CD1c-positive myeloid dendritic cell (primary cell): Measurements from ENCODE around the gene ARHGAP6.

Source experiments
- DNase-seq: peaks from one replicate; pipeline ENCODE4 v3.0.0-alpha.2; 2016; ENCODE audit errors: extremely low spot score

Gene ARHGAP6

GRCh38 chrX:11461201-11462001 is 204.3 kb downstream of the ARHGAP6 start:
- DNase-seq: no peak

- DNase-seq: no peak
Observed at GRCh38 chrX:11460347-11460746, 205.4 kb downstream of the ARHGAP6 start.

GRCh38 chrX:11458170-11458569 is 207.6 kb downstream of the ARHGAP6 start:
- DNase-seq: no peak

GRCh38 chrX:11451151-11451550 is 214.6 kb downstream of the ARHGAP6 start:
- no peak for DNase-seq

- no peak for DNase-seq
Observed at GRCh38 chrX:11450354-11450753, 215.4 kb downstream of the ARHGAP6 start.

- no peak for DNase-seq
Observed at GRCh38 chrX:11449613-11450012, 216.1 kb downstream of the ARHGAP6 start.

- no peak for DNase-seq
Observed at GRCh38 chrX:11447418-11447817, 218.3 kb downstream of the ARHGAP6 start.

GRCh38 chrX:11446949-11447348 is 218.8 kb downstream of the ARHGAP6 start:
- no peak for DNase-seq

GRCh38 chrX:11446336-11446735 is 219.4 kb downstream of the ARHGAP6 start:
- DNase-seq: no peak

GRCh38 chrX:11445540-11445939 is 220.2 kb downstream of the ARHGAP6 start:
- DNase-seq: peak; percentile 11

- no peak for DNase-seq
Observed at GRCh38 chrX:11444052-11444451, 221.7 kb downstream of the ARHGAP6 start.

- DNase-seq: no peak
Observed at GRCh38 chrX:11439846-11440245, 225.9 kb downstream of the ARHGAP6 start.

- no peak for DNase-seq
Observed at GRCh38 chrX:11438767-11439166, 227.0 kb downstream of the ARHGAP6 start.

GRCh38 chrX:11438380-11438723 is 227.4 kb downstream of the ARHGAP6 start:
- no peak for DNase-seq

GRCh38 chrX:11437642-11438379 is 227.9 kb downstream of the ARHGAP6 start:
- DNase-seq: no peak

- no peak for DNase-seq
Observed at GRCh38 chrX:11435568-11435967, 230.2 kb downstream of the ARHGAP6 start.

GRCh38 chrX:11434607-11435006 is 231.1 kb downstream of the ARHGAP6 start:
- DNase-seq: no peak

GRCh38 chrX:11431786-11432185 is 233.9 kb downstream of the ARHGAP6 start:
- peak; percentile 77 for DNase-seq

GRCh38 chrX:11430271-11430670 is 235.4 kb downstream of the ARHGAP6 start:
- DNase-seq: peak; percentile 20

GRCh38 chrX:11429538-11430085 is 236.1 kb downstream of the ARHGAP6 start:
- DNase-seq: peak; percentile 22

GRCh38 chrX:11427453-11428071 is 238.2 kb downstream of the ARHGAP6 start:
- no peak for DNase-seq

GRCh38 chrX:11426712-11427452 is 238.8 kb downstream of the ARHGAP6 start:
- DNase-seq: no peak
